NCI-H187 treated with DMSO at 0.1 percent for 48 hours (cell line): ENCODE data around the gene CYB5A.

Source experiments
- DNase-seq: peaks from one replicate; lab custom pipeline; 2025; lab: John Stamatoyannopoulos, UW

Gene CYB5A

DNA sequence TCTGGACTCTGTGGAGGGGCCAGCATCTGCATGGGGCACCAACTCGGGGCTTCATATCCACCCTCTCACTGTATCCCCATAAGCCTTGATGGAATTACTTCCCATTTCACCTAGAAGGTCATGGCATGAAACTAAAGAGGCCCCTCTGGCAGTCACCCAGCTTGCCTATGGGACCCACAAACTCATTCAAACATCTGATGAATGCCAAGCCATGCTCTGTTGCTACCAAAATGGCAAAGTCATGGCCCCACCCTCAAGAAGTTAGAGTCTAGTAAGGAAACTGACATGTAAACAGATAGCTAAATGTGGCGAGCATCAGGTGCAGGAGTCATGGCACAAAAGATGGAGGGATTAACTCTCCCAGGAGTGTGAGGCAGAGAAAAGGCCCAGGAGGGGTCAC lies 14.5 kb downstream of the CYB5A start:
- no peak for DNase-seq

DNA sequence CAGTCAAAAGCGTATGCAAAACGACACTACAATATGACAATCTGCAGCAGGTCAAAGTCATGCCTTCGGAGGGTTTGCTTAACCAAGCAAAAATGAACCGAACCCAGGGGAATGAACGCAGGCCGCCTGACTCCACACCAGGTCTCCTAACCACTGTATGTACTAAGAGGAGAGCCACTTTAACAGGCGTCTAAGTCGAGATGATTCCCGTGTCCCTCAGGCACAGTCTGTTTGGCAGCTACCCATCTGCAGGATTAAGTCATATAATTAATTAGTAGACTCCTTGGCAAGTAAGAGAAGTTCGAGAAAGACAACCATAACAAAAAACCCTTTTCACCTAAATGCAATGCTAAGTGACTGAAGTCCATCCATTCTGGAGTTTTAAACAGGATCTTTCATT lies 15.2 kb downstream of the CYB5A start:
- DNase-seq: no peak

DNA sequence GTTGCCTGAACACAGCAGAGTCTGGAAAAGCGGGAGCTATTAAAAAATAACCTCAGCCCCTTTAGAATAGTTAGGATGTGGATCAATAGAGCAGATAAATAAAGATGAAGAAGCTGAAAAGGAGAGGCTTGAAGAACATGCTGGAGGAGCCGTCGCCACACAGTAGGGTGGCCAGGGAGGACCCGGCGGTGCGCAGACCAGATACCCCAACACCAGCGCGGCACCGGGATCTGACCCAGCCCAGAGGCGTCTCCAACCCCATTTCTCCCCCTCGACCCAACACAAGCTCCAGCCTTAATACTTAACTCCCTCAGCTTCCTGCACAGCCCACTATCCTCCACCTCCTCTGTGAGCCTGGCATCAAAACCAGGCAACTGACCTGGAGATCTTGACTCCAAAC lies 16.0 kb downstream of the CYB5A start:
- no peak for DNase-seq

DNA sequence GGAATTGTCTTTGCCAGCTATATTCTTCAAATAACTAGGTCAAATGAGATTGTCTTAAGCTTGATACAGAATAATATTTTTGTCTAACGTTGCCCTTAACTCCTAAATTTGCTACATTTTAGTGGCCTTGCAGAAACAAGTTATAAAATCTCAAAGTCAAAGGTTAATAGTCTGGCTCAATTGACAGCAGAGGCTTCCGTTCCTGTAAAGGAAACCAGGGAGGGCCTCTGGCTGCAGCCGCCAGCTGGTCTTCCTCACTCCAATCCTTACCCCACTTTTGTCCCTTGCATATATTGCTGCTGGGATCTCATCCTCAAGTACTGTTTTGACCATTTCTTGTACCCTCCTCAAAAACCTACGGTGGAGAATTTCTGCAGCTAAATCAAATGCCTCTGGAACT lies 17.1 kb downstream of the CYB5A start:
- DNase-seq: no peak

DNA sequence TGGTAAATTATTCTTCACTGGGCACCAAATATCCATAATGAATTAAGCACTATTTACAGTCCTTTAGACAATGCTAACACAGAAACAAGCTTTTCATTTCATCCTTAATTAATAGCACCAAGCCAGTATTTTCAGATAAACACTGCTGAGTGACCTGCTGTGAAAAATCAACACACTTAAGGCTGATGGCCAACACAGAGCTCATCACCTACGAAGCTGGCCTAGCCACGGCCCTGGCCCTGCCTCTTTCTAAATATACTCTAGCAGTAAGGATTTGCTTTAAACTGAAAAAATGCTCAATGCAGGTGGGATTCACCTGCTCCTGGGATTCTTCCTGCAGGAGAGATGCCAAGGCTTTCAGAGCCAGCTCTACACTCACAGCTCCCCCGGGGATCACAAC lies 18.4 kb downstream of the CYB5A start:
- no peak for DNase-seq

DNA sequence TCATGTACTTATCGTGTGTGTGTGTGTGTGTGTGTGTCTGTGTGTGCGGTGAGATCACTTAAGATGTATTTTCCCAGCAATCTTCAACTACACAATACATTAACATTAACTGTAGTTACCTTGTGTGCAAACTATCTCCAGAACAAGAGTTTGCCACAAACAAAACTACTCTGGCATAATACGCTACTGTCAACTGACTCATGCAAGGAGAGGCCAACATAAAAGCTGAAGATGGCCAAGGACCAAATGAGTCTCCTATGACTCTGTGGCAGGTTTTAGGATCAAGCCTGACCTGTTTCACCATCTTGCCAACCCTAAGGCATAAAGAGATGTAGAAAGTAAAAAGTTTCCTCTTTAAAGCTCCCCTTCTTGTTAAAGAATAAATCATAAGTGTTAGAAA lies 20.1 kb downstream of the CYB5A start:
- no peak for DNase-seq

DNA sequence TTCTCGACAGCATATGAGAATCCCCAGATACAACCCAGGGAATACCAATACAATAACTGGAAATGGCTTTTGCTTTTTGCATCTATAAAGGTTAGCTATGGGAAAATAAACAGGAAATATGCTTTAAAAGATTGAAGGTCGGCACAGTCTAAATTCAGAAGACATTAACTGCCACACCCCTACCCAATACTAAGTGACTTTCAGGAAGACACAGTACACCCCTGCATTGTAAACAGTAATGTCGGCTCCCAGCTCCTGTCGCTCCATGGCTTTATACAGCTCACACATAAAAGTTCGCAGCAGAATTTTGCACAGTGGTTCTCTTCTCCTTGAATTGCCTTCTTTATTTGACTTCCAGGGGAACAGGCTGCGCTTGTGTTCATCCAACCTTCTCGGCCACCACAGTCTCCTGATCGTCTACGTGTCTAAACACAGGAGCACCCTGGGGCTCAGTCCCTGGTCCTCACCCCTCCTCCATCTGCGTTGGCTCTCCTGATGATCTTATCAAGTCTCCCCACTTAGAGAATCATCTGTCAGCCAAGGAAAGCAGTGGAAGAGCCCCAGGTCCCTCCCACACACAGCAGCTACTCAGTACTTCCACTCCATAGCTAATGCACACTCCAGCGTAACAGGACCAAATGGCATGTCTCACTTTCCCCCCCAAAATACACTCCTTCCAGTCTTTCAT lies 22.7 kb downstream of the CYB5A start:
- DNase-seq: no peak

DNA sequence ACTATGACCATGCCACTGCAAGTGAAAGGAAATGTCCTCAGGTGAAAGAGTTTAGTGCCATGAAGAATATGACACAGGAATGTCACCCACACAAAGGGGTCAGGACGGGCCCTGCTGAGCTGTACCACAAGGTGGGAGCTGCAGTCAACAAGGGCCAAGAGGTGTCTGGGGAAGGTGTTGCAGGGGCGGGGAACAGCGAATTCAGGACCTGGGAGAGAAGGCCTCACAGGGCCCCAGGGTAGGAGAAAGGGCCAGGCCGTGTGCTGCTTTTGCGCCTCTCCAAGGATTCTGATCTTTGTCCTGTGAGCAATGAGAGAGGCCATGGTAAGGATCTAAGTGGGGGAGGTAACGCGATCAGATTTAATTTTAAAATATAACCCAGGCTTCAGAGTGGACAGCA lies 23.6 kb downstream of the CYB5A start:
- no peak for DNase-seq

DNA sequence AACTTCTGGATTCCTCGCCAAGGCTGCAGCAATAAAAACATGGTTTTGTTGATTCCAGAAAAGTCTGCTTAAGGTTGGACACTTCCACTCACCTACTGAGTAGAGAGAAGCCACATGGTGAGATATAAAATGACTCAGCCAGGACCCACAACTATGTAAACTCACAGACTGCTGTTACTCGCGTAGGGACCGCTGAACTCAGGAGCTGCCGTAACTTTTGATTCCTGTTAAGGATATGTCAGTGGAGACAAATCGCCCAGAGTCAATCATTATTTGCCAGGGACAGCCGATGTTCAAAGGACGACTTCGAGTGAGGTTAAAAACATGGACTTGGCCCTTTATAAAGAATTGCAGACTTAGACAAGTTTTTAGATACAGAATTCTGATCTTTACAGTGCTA lies 25.6 kb downstream of the CYB5A start:
- no peak for DNase-seq

DNA sequence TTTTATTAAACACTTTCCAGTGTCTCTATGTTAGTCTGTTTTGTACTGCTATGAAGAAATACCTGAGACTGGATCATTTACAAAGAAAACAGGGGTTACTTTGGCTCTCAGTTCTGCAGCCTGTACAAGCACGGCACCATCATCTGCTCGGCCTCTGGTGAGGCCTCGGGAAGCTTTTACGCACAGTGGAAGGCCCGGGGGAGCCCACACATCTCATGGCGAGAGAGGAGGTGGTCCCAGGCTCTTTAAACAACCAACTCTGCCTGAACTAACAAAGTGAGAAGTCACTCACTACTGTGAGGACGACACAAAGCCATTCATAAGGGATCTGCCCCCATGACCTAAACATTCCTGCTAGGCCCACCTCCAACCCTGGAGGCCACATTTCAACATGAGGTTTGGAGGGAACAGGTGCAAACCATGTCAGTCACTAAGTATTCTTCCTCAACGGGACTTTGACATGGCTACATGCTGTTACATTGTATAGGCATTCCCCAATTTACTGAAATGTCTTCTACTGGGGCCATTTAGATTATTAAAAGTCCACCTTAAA lies 26.1 kb downstream of the CYB5A start:
- no peak for DNase-seq

DNA sequence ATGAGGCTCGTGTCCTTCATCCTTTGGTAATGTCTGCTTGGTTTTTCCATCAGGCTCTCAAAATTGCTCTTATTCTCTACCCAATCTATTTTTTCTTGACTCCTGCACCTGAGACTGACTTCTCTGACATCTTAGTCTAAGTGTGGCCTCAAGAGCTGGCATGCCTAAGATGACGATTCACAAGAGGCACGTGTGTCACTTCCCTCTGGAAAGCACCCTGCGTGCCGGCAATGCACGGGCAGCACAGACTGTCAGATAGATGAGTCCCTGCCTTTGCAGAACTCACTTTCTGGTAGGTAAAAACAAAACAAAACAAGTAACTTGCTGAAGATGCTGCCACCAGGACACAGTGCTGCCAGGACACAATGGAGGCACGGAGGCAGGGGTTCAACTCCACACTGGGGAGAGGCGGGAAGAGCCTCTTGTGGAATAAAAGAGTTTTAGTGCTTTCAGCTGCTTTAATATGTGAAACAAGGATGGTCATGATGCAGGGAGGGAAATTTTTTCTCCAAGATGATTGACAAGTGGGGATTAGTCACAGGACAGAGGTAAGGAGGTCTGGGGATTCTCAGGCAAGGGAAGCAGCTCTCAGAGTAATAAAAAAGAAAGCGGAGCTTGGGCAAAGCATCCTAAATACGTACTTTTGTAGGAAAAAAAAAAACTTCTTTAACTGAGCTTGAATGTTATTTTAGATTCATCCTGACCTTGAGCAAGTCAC lies 27.3 kb downstream of the CYB5A start:
- DNase-seq: no peak

DNA sequence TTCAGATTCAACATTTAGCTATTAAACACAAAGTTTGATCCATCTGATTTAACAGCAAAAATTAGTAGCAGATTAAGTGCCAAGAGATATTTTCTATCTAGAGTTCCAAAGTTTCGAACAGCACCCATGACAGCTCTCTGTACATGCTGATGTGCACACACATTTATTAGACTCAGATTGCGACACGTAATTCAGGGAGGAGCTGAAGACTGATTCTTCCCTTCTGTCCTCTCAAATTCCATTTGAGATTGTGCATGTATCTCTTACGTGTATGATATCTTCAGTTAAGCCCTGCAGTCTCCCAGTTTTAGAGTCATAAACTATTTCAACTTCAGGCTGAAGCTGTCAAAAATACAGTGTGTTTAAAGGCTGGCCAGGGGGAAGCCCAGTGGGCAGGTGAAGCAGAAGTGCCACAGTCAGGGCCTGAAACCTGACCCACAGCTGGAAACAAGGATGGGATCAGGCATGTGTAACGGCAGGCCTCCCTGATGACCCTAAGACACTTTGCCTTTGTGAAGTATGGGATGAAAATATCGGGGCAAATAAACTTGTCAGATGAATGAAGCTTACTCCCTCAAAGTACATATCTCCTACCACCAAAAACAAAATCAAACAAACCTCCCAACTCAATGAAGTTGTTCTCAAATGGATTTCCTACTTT lies 30.6 kb downstream of the CYB5A start:
- DNase-seq: no peak

DNA sequence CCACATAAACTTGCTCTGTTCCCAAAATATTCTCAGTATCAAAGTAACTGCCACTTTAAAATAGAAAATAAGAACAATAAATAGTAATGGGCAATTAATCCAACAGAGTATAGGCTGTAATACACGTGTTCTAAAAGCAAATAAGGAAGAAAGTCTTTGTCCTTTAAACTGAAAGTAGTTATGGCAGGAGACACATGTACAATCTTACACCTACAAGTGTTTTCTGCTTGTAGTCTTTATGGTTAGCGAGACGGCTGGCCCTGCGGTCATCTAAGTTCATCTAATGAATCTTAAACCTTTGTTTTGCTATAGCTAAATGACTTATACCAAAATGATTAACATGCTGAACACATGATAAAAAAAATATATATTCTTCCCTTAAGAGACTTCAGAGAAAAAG lies 32.4 kb downstream of the CYB5A start:
- no peak for DNase-seq

DNA sequence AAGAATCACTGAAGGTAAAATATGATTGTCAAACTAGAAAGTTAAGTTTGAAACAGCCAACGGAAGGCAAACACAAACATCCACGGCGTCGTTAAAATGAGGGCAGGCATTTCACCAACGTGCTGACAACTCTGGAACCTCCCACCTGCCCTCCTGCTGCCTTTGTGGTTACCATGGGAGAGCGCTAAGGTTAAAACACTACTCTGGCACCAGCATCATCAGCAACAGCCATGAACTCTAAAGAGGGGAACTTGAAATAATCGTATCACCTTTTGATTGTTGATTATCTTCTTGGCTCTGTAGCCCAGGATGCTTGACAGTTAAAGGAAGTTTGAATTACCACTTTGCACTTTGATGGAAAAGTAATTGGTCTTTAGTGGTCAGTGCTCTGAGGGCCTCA lies 34.7 kb downstream of the CYB5A start:
- DNase-seq: no peak

DNA sequence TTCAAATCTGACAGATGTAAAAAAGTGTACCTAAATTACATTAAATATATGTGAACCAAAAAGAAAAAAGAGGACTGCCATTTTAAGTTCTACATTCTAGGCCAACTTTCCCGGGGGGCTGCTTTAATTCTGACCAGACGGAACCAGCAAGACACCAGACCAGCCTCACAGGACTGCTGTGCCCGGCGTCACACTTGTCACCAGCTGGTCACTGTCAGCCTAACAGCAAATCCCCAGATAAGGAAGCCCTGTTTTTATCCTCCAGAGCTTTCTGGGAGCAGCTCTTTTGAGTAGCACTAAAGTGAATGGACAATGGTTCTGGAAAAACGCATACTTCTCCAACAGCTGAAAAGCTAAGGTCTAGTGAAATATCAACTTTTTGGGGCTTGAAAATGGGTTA lies 35.6 kb downstream of the CYB5A start:
- no peak for DNase-seq

DNA sequence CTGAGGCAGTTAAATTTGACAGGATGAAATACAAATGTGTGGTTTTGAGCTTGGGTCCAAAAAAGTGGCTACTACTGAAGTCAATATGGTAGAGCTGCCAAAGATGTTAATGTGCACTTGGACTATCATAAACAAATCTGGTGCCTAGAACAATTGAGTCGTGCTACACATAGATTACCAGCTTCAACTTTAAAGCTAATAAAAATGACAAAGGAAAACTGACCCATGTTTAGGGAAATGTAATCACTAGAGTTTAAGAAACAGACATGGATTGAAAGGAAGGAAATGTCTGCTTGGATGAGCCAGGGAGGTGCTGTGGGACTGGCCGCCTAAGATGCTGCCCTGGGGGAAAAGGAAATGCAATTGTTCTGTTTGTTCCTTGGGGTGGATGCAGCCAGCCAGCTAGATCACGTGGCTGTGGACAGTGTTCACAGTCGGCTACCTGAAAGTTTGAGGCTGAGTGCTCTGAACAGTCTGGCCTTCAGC lies 36.6 kb downstream of the CYB5A start:
- DNase-seq: no peak

DNA sequence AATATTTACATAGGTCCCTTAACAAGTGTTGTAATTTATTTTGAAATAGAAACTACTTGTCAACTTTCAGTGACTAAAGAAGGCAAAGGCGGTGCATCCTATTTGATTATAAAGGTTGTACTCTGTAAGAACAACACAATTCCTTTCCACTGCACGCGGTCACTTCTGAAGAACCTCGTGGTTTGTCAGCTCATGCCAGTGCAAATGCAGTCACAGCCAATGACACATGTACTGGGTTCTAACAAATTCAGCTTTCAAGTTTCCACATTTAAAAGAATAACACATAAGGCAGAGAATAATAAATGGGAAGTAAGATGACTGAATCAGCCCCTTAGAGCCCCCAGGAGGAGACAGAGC lies 39.7 kb downstream of the CYB5A start:
- DNase-seq: no peak

DNA sequence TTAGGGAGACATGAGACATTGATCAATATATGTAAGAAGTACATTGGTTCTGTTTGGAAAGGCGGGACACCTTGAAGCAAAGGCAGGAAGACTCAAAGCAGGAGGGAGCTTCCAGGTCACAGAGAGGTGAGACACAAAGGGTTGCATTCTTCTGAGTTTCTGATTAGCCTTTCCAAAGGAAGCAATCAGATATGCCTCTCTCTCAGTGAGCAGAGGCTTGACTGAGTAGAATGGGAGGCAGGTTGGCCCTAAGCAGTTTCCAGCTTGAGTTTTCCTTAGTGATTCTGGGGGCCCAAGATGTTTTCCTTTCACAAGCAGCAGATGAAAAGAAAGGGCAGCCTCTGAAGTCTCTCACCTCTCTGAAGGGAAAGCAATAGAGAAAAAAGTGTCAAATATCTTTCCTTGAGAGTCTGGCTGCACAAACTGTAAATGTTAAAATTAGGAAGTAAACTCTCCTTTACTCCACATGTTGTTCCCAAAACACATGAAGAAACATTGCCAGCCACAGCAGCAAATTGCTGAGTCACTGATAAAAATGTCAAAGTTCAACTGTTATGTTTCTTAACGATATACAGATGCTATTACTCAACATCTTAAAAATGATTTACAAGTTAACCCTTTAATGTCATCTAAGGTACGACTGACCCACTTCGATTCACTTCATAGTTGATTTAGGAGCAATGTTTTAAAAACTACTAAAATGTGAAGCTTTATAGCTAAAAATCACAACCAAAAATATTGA lies 40.3 kb downstream of the CYB5A start:
- DNase-seq: no peak

DNA sequence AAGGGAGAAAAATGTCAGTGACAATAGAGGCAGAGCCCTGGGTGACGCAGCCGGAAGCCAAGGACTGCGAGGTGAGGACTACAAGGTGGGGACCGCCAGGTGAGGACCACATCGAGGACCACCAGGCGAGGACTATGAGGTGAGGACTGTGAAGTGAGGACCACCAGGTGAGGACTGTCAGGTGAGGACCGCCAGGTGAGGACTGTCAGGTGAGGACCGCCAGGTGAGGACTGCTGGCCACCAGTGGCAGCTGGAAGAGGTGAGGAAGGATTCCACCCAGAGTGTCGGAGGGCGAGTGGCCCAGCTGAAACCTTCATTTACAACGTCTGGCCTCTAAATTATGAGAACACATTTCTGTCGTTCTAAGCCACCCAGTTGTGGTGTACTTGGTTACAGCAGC lies 41.6 kb downstream of the CYB5A start:
- no peak for DNase-seq

DNA sequence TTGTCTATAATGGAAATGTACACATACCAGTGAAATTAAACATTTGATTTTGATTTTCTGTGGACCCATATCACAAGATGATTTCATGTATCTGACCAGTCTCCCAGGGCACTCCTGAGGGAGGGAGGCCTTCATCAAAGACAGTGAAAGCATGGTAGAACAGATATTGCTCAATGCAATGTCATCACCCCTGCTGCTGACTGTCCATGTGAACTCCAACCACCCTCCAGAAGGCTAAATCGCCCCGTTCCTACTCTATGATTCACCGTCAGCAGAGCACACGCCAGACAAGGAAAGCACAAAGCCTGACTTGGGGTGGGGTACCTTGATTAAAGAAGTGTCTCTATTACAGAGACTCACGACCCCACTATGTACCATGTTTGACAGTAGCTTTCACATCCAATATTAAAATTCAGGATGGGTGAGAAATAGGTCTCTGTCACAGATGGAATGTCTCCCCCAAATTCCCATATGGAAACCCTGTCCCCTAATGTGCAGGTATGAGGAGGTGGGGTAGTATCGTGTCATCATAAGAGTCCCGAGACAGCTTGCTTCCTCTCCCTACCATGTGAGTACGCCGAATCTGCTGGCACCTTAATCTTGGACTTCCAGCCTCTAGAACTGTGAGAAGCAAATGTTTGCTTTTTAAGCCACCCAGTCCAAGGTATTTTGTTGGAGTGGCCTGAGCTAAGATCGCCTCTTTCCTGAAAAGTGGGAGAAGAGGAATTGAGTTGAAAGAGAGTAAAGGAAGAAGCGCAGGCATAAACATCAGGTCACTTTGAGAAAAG lies 42.4 kb downstream of the CYB5A start:
- DNase-seq: no peak

DNA sequence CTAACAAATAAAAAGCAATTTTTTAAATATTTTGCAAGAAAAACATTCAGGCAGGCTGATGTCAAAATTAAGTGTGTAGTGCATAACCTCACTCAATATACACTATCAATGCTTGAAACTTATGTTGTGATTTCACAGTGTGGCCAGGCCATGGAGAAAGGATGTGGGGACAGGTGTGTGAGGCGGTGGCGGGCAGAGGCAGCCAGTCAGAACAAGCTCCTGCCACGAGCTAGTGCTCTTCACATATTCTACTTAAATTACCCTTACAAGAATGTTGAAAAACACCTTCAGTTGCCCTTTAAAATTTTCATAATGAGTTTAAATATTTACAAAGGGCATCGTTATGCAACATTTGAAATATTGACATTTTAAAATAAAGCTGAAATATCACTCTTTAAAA lies 43.2 kb downstream of the CYB5A start:
- no peak for DNase-seq

DNA sequence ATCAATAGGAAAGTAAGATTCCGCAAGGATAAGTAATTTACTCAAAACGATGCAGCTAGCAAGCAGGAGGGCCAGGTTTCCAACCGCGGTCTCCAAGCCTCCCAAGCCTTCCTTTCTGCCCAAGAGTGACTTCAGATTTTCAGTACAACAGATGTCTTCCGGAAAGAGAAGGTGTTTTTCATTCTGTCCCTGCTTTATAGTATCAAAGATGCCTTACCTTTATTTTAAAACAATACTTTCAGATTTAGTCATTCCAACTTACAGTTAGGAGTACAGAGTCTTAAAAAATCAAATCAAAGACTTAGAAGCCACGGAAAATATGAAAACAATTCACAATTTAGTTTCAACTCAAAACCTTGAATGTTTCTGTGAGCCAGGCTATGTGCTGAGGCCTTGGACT lies 43.6 kb downstream of the CYB5A start:
- DNase-seq: no peak
